HG02885 (cell line): ENCODE data around the gene OGDH.
"Not testable (repeated sequence)": the region's sequence is repeated elsewhere in the genome, so short reads cannot be mapped to it uniquely, and the experiment has no call there.

ENCODE experiments used
- ATAC-seq: cut with Tn5 transposase; IDR thresholded peaks from one replicate; pipeline ENCODE4 v1.9.1; 2021; ENCODE audit warnings: mild to moderate bottlenecking; ENCODE audit not compliant: unreplicated experiment, poor library complexity

OGDH gene

GRCh38 chr7:44576228-44576627 lies 30.2 kb upstream of the OGDH start:
- ATAC-seq: no peak

GRCh38 chr7:44580945-44581878 lies 25.2 kb upstream of the OGDH start:
- peak; percentile 38 for ATAC-seq

GRCh38 chr7:44581879-44582603 lies 24.4 kb upstream of the OGDH start, which contains the start of gene TMED4:
Gene TMED4, minus strand, starts transcription at chr7:44582231. Its CDS starts 25 bp downstream, at chr7:44582206.
- peak; percentile 87 for ATAC-seq

GRCh38 chr7:44583146-44583865 lies 23.1 kb upstream of the OGDH start:
- no peak for ATAC-seq

- no peak for ATAC-seq
Observed at GRCh38 chr7:44587843-44588711, 18.4 kb upstream of the OGDH start.

- ATAC-seq: no peak
Observed at GRCh38 chr7:44590910-44591309, 15.5 kb upstream of the OGDH start.

- ATAC-seq: no peak
Observed at GRCh38 chr7:44595934-44596635, 10.3 kb upstream of the OGDH start.

- not testable (repeated sequence) for ATAC-seq
Observed at GRCh38 chr7:44597181-44597580, 9.2 kb upstream of the OGDH start.

- ATAC-seq: no peak
Observed at GRCh38 chr7:44599222-44599621, 7.2 kb upstream of the OGDH start.

GRCh38 chr7:44602576-44602910 lies 3.9 kb upstream of the OGDH start:
- no peak for ATAC-seq

GRCh38 chr7:44603193-44603592 lies 3.2 kb upstream of the OGDH start:
- no peak for ATAC-seq

- ATAC-seq: no peak
Observed at GRCh38 chr7:44604941-44605340, 1.5 kb upstream of the OGDH start.

GRCh38 chr7:44607141-44608068 lies 978 bp downstream of the OGDH start:
- no peak for ATAC-seq

- ATAC-seq: no peak
Observed at GRCh38 chr7:44608916-44609648, 2.7 kb downstream of the OGDH start.

- ATAC-seq: no peak
Observed at GRCh38 chr7:44609829-44610228, 3.4 kb downstream of the OGDH start.

GRCh38 chr7:44615149-44615611 lies 8.8 kb downstream of the OGDH start:
- ATAC-seq: no peak

GRCh38 chr7:44615793-44616192 lies 9.4 kb downstream of the OGDH start:
- ATAC-seq: no peak
